AG09309 (cell line): ENCODE data around the gene CCDC102A.

ENCODE experiments used
- DNase-seq: peaks from one replicate; pipeline ENCODE4 v3.0.0-alpha.2; 2010; ENCODE audit warnings: low read depth
- H3K4me3 ChIP-seq: 2 replicates; pipeline ENCODE4 v1.5.1; 2011; ENCODE audit warnings: mild to moderate bottlenecking, low read depth, low read length, moderate library complexity; ENCODE audit not compliant: control insufficient read depth
- CTCF ChIP-seq: IDR thresholded peaks from 2 replicates; pipeline ENCODE4 v1.5.1; 2011; ENCODE audit warnings: mild to moderate bottlenecking, low read depth, low read length, inconsistent platforms; ENCODE audit not compliant: insufficient read depth, control insufficient read depth; ENCODE audit errors: missing control alignments

The CCDC102A gene

GRCh38 chr16:57541754-57542435 lies 5.5 kb upstream of the CCDC102A start:
- TF ChIP-seq CTCF: no peak
- H3K4me3 ChIP-seq: no peak overlapping the region
- DNase-seq: no peak

DNA sequence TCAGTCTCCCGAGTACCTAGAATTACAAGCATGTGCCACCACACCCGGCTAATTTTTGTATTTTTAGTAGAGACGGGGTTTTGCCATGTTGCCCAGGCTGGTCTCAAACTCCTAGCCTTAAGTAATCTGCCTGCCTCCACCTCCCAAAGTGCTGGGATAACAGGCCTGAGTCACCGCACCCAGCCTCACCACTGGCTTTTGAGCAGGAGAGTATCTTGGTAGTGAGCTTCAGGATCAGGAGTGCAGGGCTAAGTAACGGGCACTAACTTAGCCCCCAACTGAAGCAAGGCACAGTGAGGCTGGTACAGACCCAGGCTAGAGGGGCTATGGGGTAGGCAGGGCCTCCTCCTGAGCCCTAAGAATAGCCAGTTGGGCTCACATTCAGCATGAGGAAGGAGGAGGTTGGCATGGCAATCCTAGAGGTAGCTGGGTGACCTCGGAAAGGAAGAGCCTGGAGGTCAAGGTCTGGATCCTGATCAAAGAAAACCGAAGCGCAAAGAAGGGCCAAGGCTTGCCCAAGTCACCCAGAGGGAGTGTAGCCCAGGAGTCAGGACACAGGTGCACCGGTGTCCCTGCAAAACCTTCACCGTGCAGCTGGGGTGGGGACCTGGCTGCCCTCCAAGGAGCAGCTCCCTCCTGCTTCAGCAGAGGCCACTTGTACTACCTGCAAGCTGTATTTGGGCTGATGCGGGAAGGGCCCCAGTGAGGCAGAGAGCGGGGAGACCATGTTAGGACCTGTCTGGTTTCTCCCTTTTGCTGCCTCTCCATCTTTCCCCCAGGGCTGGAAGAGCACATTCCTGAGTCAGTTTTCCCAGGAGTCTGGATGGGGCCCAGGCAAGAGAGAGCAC lies 4.8 kb upstream of the CCDC102A start:
- DNase-seq: no peak
- no peak overlapping the region for H3K4me3 ChIP-seq
- no peak for TF ChIP-seq CTCF

- TF ChIP-seq CTCF: no peak
- no peak for DNase-seq
- no peak overlapping the region for H3K4me3 ChIP-seq
Measured at GRCh38 chr16:57540387-57540786, 4.0 kb upstream of the CCDC102A start.

GRCh38 chr16:57539072-57539796 lies 2.9 kb upstream of the CCDC102A start:
- no peak for DNase-seq
- no peak overlapping the region for H3K4me3 ChIP-seq
- no peak for TF ChIP-seq CTCF

DNA sequence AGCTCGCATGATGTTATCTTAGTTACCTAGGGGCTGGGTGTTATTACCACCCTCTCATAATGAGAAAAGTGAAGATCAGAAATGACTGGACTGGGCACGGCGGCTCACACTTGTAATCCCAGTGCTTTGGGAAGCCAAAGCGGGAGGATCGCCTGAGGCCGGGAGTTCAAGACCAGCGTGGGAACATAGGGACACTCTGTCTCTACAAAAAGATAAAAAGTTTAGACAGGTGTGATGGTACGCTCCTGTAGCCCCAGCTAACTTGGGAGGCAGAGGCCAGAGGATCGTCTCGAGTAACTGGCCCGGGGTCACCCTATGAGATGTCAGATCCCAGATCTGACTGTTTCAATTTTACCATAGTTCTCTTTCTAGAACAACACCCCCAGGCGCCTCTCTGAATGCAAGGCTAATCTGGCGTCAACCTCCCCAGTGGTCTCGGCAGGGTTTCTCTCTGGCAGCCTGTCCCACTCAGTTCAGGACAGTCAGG lies 1.9 kb upstream of the CCDC102A start:
- no peak for TF ChIP-seq CTCF
- no peak overlapping the region for H3K4me3 ChIP-seq
- no peak for DNase-seq

DNA sequence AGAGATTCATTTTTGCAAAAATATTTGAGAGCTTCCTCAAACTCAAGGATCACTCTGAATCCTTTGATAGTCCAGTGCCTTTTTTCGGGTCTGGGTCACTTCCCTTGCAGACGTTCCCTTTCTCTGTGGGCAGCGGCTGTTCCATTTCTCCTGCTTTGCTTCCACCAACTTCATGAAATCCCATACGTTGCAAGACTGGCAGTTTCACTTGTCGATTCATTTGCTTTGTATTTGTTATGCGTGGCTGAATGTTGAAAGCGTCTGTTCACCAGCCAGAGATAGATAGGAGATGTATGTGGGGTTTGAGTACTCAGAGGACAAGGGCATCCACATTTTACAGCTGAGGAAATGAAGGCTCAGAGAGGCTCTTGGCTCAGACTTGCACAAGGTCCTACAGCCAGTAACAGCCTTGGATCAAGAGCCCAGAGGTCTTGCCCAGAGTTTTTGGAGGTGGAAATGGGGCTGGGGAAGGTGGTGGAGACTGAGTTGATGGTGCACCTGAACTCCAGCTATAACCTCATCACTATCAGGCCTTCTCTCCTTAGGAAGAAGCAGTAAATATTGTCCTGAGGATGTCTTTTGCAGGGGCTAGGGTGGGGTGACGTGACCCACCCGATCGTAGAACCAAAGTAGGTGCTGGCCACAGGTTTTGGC lies 1.3 kb upstream of the CCDC102A start:
- TF ChIP-seq CTCF: no peak

More for the DNA sequence above, 1.3 kb upstream of the CCDC102A start:
- no peak for DNase-seq
- H3K4me3 ChIP-seq: no peak overlapping the region
